Astrocyte (in vitro differentiated cells and primary cell): Measurements from ENCODE around the gene GBP4.

Experiments used
- EZH2 ChIP-seq: IDR thresholded peaks from 2 replicates; pipeline ENCODE4 v1.6.1; 2012; ENCODE audit warnings: mild to moderate bottlenecking, low read length, inconsistent platforms; ENCODE audit not compliant: insufficient read depth
- TF ChIP-seq, protein P1 (sequence below): IDR thresholded peaks from 2 replicates; pipeline ENCODE4 v1.5.1; 2011; ENCODE audit warnings: low read depth, mild to moderate bottlenecking, inconsistent platforms, low read length, moderate library complexity; ENCODE audit not compliant: insufficient read depth

DNA sequence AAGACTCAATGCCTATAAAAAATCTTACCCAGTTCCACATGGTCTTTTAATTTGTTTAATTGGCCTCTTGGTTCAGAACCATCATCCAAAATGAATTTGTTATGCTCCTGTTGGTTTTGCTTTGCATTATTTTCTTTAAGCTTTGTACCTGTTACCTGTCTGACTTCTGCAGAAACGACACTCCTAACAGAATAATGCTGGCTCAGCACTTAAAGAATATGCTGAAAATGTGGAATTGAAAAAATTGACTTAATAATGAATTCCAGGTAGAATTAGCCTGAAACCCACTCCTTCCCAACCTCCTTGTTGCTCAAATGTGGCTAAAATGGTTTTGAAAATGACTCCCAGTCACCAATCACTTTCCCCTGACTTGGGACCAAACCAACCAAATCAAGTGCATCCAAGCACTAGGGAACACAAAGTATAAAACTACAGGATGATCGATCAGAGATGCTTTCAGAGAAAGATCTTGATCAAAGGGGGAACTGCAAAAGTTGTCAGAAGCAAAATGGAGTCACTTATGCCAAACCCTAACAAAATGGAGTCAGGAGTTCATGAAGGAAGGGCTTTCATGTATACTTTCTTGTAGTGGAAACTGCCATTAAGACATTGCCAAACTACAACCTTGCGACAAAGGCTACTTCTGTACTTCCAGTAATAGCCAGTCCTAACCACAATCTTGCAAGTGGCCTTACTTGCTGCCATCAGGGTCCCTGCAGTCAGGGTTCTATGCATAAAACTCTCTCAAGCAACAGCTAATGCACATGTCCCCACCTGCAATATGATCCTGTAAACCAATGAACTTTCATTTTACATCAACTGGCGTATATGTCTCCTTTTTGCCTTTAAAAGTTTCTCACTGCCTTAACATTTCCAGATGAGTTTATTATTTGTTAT is 28.3 kb downstream of the GBP4 start:
- TF ChIP-seq, protein P1, sequence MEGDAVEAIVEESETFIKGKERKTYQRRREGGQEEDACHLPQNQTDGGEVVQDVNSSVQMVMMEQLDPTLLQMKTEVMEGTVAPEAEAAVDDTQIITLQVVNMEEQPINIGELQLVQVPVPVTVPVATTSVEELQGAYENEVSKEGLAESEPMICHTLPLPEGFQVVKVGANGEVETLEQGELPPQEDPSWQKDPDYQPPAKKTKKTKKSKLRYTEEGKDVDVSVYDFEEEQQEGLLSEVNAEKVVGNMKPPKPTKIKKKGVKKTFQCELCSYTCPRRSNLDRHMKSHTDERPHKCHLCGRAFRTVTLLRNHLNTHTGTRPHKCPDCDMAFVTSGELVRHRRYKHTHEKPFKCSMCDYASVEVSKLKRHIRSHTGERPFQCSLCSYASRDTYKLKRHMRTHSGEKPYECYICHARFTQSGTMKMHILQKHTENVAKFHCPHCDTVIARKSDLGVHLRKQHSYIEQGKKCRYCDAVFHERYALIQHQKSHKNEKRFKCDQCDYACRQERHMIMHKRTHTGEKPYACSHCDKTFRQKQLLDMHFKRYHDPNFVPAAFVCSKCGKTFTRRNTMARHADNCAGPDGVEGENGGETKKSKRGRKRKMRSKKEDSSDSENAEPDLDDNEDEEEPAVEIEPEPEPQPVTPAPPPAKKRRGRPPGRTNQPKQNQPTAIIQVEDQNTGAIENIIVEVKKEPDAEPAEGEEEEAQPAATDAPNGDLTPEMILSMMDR, result no peak
- TF ChIP-seq EZH2, result no peak
